DND-41 (cell line): Measurements from ENCODE around the gene HADHA.

Source experiments
- ATAC-seq: fragments of 200-7000 bp; cut with Tn5 transposase; 3 replicates; pipeline ENCODE4 v1.9.1; 2021; ENCODE audit warnings: low read depth; ENCODE audit not compliant: insufficient read depth
- DNase-seq: peaks from one replicate; pipeline ENCODE4 v3.0.0-alpha.2; 2020
- H2AFZ ChIP-seq: 2 replicates; pipeline ENCODE4 v1.6.0; 2012; ENCODE audit warnings: low read depth, low read length
- H3K27ac ChIP-seq: 2 replicates; pipeline ENCODE4 v1.5.1; 2012; ENCODE audit warnings: low read length, inconsistent platforms
- H3K27me3 ChIP-seq: fragments of 200-600 bp; sonication (generic); 2 replicates; pipeline ENCODE4 v1.6.0; 2012; ENCODE audit warnings: low read length, mild to moderate bottlenecking, inconsistent platforms; ENCODE audit not compliant: insufficient read depth, poor library complexity
- H3K36me3 ChIP-seq: 2 replicates; pipeline ENCODE4 v1.5.1; 2012; ENCODE audit warnings: low read length, inconsistent platforms; ENCODE audit not compliant: insufficient read depth
- H3K4me1 ChIP-seq: 2 replicates; pipeline ENCODE4 v1.5.1; 2012; ENCODE audit warnings: mild to moderate bottlenecking, low read length; ENCODE audit not compliant: insufficient read depth
- H3K4me2 ChIP-seq: 2 replicates; pipeline ENCODE4 v1.6.0; 2012; ENCODE audit warnings: mild to moderate bottlenecking, moderate library complexity, low read length, inconsistent platforms; ENCODE audit not compliant: insufficient read depth
- H3K4me3 ChIP-seq, 2 experiments: fragments of 200-600 bp in 1 of 2; shearing (Covaris generic) in 1 of 2; 2 replicates each; pipeline ENCODE4 v1.5.1; 2012 to 2016; ENCODE audit warnings: inconsistent platforms in 2 of 2, low read length in 2 of 2, mild to moderate bottlenecking in 2 of 2, low read depth in 1 of 2, moderate library complexity in 1 of 2
- H3K79me2 ChIP-seq: 2 replicates; pipeline ENCODE4 v1.6.0; 2012; ENCODE audit warnings: low read length, inconsistent platforms; ENCODE audit not compliant: insufficient read depth
- H3K9ac ChIP-seq: 2 replicates; pipeline ENCODE4 v1.6.0; 2012; ENCODE audit warnings: low read depth, mild to moderate bottlenecking, inconsistent platforms, low read length, moderate library complexity
- H3K9me3 ChIP-seq: 2 replicates; pipeline ENCODE4 v1.5.1; 2012; ENCODE audit warnings: low read length, moderate library complexity, mild to moderate bottlenecking, inconsistent platforms; ENCODE audit not compliant: insufficient read depth, severe bottlenecking
- H4K20me1 ChIP-seq: 2 replicates; pipeline ENCODE4 v1.6.0; 2012; ENCODE audit warnings: low read length; ENCODE audit not compliant: insufficient read depth
- EZH2 ChIP-seq: IDR thresholded peaks from 3 replicates; pipeline ENCODE4 v1.6.1; 2012; ENCODE audit warnings: borderline replicate concordance, low read depth, mild to moderate bottlenecking, moderate library complexity, low read length, inconsistent platforms; ENCODE audit not compliant: severe bottlenecking
- TF ChIP-seq, protein P1 (sequence below): IDR thresholded peaks from 2 replicates; pipeline ENCODE4 v1.5.1; 2012; ENCODE audit warnings: borderline replicate concordance, low read length, moderate library complexity, mild to moderate bottlenecking; ENCODE audit not compliant: poor library complexity, severe bottlenecking; ENCODE audit errors: extremely low read depth

The HADHA gene

GRCh38 chr2:26224095-26224494, 20.3 kb downstream of the HADHA start:
- peaks cover 81% of the 10 kb centered on the region for H3K36me3 ChIP-seq

DNA sequence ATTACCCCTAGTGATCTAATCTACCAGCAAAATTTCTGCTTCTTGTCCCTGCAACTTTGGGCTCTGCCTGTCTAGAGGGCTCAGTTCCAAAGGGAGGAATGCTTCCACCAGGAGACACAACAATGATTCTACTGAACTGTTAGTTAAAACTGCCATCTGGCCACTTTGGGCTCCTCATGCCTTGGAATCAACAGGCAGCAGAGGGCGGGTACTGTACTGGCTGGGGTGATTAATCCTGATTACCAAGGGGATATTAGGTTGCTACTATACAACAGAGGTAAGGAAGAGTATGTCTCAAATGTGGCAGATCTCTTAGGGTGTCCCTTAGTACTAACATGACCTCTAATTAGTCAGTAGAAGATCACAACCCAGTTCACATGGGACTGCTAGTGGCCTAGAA, 21.4 kb downstream of the HADHA start:
- H3K79me2 ChIP-seq = no peaks in the 10 kb centered on the region
- no peak overlapping the region for H3K4me3 ChIP-seq
- ATAC-seq (no peak), DNase-seq (no peak)
- H3K27ac ChIP-seq = no peak overlapping the region
- no peaks in the 10 kb centered on the region for H3K4me1 ChIP-seq
- TF ChIP-seq EZH2 = no peak
- TF ChIP-seq, protein P1, sequence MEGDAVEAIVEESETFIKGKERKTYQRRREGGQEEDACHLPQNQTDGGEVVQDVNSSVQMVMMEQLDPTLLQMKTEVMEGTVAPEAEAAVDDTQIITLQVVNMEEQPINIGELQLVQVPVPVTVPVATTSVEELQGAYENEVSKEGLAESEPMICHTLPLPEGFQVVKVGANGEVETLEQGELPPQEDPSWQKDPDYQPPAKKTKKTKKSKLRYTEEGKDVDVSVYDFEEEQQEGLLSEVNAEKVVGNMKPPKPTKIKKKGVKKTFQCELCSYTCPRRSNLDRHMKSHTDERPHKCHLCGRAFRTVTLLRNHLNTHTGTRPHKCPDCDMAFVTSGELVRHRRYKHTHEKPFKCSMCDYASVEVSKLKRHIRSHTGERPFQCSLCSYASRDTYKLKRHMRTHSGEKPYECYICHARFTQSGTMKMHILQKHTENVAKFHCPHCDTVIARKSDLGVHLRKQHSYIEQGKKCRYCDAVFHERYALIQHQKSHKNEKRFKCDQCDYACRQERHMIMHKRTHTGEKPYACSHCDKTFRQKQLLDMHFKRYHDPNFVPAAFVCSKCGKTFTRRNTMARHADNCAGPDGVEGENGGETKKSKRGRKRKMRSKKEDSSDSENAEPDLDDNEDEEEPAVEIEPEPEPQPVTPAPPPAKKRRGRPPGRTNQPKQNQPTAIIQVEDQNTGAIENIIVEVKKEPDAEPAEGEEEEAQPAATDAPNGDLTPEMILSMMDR = no peak
- no peak overlapping the region for H2AFZ ChIP-seq
- H3K4me2 ChIP-seq = no peak overlapping the region
- no peaks in the 10 kb centered on the region for H3K27me3 ChIP-seq
- H4K20me1 ChIP-seq = no peaks in the 10 kb centered on the region
- peaks cover 71% of the 10 kb centered on the region for H3K36me3 ChIP-seq
- no peaks in the 10 kb centered on the region for H3K9me3 ChIP-seq
- H3K9ac ChIP-seq = no peak overlapping the region

More at GRCh38 chr2:26224095-26224494, 20.3 kb downstream of the HADHA start:
- Histone ChIP-seq H4K20me1 (no peaks in the 10 kb centered on the region), H3K4me3 (no peak overlapping the region), H2AFZ (no peak overlapping the region), H3K4me1 (no peaks in the 10 kb centered on the region), H3K79me2 (no peaks in the 10 kb centered on the region), H3K9me3 (no peaks in the 10 kb centered on the region), H3K27me3 (no peaks in the 10 kb centered on the region), H3K27ac (no peak overlapping the region), H3K4me2 (no peak overlapping the region), H3K9ac (no peak overlapping the region)
- DNase-seq (no peak), ATAC-seq (no peak)
- no peak for TF ChIP-seq EZH2
- TF ChIP-seq, protein P1 = no peak

DNA sequence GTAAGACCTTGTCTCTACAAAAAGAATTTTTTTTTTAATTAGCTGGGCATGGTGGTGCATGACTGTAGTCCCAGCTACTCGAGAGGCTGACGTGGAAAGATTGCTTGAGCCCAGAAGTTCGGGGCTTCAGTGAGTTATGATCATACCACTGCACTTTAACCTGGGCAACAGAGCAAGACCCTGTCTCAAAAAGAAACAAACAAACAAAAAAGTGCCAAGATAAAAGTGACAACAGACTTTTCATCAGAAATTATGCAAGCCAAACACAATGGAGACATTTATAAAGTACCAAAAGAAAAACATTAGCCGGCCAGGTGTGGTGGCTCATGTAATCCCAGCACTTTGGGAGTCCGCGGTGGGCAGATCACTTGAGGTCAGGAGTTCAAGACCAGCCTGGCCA, 26.7 kb downstream of the HADHA start:
- DNase-seq (no peak), ATAC-seq (no peak)
- Histone ChIP-seq H3K4me2 (no peak overlapping the region), H2AFZ (no peak overlapping the region), H3K36me3 (peaks cover 82% of the 10 kb centered on the region), H3K4me3 (no peak overlapping the region), H3K27ac (no peak overlapping the region), H3K9ac (no peak overlapping the region), H3K9me3 (no peaks in the 10 kb centered on the region), H3K4me1 (no peaks in the 10 kb centered on the region), H3K79me2 (no peaks in the 10 kb centered on the region), H4K20me1 (no peaks in the 10 kb centered on the region), H3K27me3 (no peaks in the 10 kb centered on the region)
- TF ChIP-seq, protein P1 = no peak
- no peak for TF ChIP-seq EZH2

GRCh38 chr2:26216587-26216986, 27.8 kb downstream of the HADHA start:
- TF ChIP-seq, protein P1 = no peak
- TF ChIP-seq EZH2 = no peak

More at GRCh38 chr2:26216587-26216986, 27.8 kb downstream of the HADHA start:
- ATAC-seq = no peak
- H3K4me1 ChIP-seq = no peaks in the 10 kb centered on the region
- no peaks in the 10 kb centered on the region for H3K9me3 ChIP-seq
- H3K79me2 ChIP-seq = no peaks in the 10 kb centered on the region
- peaks cover 82% of the 10 kb centered on the region for H3K36me3 ChIP-seq
- no peaks in the 10 kb centered on the region for H4K20me1 ChIP-seq
- no peak overlapping the region for H3K9ac ChIP-seq
- no peak overlapping the region for H3K27ac ChIP-seq
- H3K4me3 ChIP-seq = no peak overlapping the region
- H2AFZ ChIP-seq = no peak overlapping the region
- no peak for DNase-seq
- H3K4me2 ChIP-seq = no peak overlapping the region
- no peaks in the 10 kb centered on the region for H3K27me3 ChIP-seq
